Measurements from ENCODE around the gene ANTXR1.
A peak's percentile ranks its signal among the peaks of the same experiment; 100 is the strongest.

DNA sequence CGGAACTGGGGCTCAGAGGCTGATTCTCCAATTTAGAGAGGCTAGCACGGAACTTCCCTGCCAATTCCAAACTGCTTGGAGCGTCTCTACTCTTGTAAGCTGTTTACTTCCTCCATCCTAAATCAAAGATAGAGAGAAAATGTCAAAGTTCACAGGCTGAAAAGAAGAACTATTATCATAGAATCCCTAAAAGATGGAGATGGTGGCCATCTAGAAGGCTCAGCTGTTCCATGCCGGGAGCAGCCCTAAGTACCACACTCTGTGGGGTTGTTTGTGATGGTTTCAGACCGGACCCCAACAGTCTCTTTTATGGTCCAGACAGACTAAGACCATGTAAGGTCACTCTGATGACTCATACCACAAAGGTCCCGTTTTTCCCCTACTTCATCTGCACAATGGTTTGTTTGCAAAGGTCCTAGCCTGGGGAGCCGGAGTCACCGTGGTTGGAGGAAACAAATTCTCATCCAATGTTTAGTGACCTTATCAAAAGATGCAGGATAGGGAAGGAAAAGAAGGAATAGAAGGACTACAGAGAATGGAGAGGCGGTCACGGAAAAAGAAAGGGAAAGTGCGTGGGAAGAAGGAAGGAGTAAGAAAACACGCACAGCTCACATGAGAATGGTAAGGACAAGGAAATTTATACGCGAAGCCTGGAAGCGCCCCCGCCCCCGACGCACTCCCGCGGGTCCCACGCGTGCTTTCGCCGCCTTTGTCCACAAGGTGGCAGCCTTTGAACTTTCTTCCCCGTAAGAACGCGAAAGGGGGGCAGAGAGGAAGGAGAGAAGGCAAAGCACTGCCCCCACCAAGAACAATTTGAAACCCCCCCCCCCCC lies 453 bp upstream of the ANTXR1 start:
- TF ChIP-seq EZH2phosphoT487 (IDR thresholded peaks at IDR 0.05; ENCODE audit: low read depth) = no peak
- TF ChIP-seq, protein P1, sequence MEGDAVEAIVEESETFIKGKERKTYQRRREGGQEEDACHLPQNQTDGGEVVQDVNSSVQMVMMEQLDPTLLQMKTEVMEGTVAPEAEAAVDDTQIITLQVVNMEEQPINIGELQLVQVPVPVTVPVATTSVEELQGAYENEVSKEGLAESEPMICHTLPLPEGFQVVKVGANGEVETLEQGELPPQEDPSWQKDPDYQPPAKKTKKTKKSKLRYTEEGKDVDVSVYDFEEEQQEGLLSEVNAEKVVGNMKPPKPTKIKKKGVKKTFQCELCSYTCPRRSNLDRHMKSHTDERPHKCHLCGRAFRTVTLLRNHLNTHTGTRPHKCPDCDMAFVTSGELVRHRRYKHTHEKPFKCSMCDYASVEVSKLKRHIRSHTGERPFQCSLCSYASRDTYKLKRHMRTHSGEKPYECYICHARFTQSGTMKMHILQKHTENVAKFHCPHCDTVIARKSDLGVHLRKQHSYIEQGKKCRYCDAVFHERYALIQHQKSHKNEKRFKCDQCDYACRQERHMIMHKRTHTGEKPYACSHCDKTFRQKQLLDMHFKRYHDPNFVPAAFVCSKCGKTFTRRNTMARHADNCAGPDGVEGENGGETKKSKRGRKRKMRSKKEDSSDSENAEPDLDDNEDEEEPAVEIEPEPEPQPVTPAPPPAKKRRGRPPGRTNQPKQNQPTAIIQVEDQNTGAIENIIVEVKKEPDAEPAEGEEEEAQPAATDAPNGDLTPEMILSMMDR (IDR thresholded peaks at IDR 0.05; ENCODE audit: low read depth, low read length) = peak; percentile 55
